SKM-1 treated with dmso at 0.1 percent for 144 hours (cell line): ENCODE measurements around the gene COL5A1.
"Not testable (repeated sequence)": the region's sequence is repeated elsewhere in the genome, so short reads cannot be mapped to it uniquely, and the experiment has no call there.

Experiments
- DNase-seq: peaks from one replicate; lab custom pipeline; 2025; ENCODE audit not compliant: unreplicated experiment; lab: John Stamatoyannopoulos, UW

The COL5A1 gene

DNA sequence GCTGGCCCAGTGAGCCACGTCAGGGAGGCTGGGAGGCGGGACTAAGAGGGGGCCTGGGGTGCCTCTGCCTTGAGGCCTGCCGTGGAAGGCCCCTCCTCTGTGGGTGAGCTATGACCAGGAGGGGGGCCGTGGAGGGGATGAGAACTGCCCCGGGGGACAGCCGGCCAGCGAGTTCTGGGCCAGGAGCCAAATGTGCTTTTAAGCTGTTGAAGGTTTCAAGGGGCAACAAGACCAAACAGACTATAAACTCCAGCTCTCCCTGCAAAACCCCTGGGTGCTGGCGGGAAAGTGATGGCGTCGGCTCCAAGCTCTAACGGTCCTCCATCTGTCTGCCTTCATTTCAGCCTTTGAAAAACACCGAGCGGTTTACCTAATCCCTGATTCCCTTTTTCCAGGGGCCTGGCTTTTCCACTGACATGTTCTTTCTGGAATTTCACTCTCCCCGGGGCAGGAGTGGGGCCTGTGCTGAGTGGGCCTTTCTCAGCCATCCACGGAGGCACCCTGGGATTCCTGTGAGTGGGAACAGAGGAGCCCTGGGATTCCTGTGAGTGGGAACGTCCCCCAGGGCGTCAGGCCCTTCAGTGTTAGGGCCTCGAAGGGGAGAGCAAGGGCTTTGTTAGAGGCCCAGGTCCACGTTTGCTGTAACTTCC lies 65.6 kb downstream of the COL5A1 start:
- DNase-seq = no peak

DNA sequence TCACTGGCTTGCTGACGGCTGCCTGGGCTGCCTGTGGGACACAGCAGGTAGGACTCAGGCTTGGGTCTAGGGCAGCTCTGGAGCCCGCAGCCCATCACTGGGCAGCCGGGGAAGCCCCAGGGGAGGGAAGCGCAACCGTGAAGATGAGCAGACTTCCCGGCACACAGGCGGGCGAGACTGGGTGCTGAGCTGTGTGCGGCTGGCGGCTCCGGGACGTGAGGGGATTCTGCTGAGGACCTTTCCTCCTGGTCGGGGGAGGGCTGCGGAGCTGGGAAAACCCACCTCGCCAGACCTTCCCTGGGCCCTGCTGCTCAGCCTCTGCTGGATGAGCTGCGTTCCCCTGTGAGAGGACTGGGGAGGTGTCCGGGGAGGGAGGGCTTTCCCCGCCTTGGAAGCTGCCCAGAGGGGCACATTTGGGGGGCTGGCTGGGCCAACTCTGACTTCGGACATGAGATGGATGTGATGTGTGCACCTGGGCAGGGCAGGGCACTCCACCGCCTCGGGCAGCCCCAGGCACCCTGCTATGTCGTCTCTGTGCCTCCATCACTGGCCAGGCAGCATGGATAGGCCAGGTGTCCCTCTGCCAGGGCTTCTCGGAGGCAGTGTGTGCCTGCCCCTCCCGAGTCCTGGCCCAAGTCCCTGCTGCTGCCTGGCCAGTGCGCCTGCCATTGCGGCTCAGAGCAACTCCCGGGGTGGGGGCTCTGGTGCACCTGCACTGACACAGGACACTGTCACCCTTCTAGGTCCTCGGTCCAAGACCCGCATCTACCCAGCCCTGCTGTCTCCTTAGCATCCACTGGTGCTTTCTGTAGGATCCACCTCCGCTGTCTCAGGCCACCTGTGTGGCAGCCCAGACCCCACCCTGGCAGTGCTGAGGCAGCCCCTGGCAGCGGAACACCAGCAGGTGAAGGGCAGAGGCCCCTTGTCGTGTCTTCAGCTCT lies 66.4 kb downstream of the COL5A1 start:
- DNase-seq = no peak

DNA sequence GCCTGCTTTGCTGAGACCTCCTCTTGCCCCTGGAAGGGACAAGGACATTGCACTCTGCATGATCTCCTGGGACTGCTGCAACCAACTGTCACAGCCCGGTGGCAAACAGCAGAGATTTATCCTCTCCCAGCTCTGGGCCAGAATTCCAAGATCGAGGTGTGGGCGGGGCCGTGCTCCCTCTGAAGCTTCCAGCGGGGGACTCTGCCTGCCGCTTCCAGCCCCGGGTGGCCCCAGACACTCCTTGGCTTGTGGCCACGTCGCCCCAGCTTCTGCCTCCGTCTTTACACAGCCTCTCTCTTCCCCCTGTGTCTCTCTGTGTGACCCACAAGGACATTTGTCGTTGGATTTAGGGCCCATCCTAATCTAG lies 67.1 kb downstream of the COL5A1 start:
- DNase-seq = no peak

DNA sequence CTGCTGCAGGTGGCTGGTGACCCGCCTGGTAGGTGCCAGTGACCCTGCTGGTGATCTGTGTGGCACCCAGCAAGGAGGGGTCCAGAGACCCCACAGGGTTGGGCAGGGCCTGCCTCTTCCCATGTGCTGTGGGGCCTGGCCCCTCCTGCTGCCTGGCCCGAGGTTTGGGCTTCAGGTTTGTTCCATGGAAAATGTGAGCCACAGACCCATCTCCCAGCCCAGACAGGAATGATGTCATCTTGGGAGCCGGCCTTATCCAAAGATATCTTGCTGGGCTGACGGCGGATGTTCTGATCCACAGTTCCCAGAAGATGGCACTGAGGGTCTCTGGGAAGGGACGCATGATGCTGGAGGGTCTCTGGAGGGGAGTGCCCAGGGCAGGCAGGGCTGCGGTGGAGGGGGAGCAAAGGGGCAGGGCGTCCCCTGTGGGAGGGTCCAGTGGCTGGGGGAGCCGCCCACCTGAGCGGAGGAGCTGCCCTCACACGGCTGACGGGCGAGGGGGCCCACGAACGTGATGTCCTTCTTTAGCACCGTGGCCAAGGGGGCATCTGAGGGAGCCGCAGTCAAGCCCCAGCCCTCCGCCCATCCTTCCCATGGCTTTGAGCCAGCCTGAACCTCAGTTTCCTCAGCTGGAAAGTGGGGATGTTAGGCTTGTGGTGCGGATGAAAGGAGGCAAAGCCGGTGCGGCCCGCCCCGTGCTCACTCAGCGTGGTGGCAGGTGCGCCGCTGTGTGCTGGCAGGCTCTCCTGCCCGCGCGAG lies 68.1 kb downstream of the COL5A1 start:
- DNase-seq = no peak

DNA sequence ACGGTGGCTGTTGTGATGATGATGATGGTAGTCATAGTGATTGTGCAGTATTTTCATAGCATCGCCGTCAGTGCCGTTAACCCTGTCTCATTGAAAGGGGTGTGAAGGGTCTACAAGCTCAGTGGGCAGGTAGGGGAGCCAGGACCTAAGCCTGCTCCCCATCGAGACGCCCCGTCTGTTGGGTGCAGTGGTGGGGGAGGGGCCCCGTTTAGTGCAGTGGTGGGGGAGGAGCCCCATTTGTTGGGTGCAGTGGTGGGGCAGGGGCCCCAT lies 68.6 kb downstream of the COL5A1 start:
- no peak for DNase-seq

DNA sequence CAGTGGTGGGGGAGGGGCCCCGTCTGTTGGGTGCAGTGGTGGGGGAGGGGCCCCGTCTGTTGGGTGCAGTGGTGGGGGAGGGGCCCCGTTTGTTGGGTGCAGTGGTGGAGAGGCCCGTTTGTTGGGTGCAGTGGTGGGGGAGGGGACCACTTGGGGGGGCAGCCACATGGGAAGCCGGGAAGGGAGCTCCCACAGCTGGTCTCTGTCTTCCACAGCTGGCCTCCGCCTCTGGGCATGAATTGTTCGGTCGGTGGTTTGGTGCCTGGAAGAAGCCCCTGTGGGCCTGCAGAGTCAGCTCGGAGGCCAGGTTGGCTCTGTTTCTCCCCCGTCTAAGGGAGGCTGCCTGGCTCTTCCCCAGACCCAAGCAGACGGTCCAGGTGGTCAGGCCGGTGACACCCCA lies 69.3 kb downstream of the COL5A1 start:
- DNase-seq = no peak

DNA sequence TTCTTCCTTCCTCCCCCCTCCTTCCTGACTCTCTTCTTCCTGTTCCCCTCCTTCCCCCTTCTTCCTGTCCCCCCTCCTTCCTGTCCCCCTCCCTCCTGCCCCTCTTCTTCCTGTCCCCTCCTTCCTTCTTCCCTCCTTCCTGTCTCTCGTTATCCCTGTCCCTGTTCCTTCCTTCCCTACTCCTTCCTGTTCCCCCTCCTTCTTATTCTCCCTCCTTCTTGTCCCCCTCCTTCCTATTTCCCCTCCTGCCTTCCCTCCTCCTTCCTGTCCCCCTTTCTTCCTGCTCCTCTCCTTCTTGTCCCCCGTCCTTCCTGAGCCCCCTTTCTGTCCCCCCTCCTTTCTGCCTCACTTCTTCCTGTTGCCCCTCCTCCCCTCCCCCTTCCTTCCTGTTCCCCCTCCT lies 70.6 kb downstream of the COL5A1 start:
- DNase-seq = no peak

DNA sequence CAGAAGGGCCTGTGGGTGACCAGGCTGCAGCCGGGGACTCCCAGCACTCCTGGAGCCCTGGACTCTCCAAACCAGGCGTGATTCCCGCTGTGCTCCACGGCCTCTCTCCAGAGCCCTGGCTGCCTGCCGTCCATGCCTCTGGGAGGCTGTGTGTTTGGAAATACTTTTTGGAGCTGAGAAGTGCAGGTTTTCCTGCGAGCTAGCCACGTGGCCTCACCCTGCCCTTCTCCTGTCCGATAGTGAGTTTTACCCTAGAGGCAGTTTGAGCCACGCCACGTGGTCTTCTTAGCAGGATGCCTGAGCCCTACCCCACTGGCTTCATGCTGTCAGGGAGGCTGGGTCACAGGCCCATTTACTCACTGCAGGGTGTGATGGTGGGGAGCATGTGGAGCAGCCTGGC lies 71.3 kb downstream of the COL5A1 start:
- DNase-seq = no peak

DNA sequence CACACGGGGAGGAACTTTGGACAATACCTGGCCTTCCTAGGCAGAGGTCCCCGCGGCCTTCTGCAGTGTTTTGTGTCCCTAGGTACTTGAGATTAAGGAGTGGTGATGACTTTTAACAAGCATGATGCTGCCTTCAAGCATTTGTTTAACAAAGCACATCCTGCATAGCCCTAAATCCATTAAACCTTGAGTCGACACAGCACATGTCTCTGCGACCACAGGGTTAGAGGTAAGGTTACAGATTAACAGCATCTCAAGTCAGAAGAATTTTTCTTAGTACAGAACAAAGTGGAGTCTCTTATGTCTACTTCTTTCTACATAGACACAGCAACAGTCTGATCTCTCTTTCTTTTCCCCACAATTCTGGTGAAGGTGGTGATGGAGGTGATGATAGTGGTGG lies 73.9 kb downstream of the COL5A1 start:
- DNase-seq = not testable (repeated sequence)

DNA sequence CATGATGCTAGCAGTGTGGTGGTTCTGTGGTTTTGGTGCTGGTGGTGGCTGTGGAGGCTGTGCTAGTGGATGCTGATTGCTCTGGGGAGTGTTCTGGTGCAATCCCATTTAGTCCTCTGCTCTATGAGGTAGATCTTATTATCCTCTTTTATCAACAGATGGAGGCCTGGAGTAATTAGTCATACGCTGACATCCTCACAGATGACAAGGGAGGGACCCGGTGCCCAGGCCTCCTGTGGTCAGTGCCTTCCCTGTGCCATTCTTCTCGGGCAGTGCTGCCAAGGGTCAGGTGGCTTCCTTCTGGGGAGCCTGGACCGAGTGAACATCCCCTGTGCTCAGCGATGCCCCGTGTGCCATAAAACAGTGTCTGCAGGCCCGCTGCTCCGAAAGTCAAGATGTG lies 74.5 kb downstream of the COL5A1 start:
- DNase-seq = no peak

GRCh38 chr9:134717056-134717455 lies 75.5 kb downstream of the COL5A1 start:
- DNase-seq = no peak

- DNase-seq = no peak
Measured at GRCh38 chr9:134717924-134718645, 76.5 kb downstream of the COL5A1 start.

DNA sequence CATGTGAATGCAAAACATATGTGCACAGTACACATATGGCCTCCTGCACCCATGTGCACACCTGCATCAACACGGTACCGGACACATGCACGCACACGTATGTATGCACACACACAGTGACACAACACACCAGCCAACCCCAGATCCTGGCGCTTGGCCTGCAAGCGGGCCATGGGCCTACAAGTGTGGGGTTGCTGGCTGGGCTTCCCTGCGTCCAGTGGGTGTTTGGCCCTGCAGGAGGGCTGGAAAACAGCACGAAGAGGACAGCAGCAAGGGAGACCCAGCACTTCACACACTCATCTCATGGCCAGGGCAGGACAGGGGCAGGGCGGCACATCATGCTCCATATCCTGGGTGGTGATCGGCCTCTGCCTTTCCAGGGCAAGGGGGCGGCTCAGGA lies 77.7 kb downstream of the COL5A1 start:
- DNase-seq = no peak

- DNase-seq = no peak
Measured at GRCh38 chr9:134720136-134720753, 78.6 kb downstream of the COL5A1 start.

DNA sequence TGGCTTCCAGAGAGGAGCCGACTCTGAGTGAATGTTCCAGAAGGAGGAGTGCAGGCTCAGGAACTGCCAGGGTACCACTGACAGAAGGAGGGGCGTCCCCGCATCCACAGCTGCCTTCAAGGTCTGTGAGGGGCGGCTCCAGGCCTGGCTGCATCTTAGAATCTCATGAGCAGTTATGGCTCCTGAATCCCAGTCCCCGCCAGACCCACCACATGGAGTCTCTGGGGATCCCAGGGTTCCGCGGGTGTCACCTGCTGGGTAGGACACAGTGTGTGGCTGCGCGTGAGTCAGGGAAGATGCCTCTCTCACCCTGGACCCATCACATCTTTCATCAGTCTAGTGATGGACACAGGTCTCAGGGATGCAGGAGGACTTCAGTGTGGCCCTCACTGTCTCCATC lies 79.2 kb downstream of the COL5A1 start:
- no peak for DNase-seq

DNA sequence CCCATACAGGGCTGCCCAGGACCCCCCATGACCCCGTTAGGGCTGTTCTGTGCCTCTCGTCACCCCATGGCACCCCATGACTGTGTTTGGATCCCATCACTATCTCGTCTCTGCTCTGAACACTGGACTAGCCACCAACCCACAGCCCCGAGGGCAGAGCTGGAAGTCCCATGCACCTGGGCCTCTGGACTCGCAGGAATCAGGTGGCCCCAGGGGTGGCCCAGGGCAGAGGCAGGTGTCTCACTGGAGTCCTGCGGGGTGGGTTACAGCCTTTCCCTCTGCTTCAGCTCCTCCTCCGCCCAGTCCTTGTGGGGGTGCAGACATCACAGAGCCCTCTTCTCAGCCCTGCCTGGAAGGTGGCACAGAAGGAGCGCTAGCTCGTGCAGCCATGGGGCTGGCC lies 79.7 kb downstream of the COL5A1 start:
- no peak for DNase-seq

GRCh38 chr9:134722120-134722701 lies 80.6 kb downstream of the COL5A1 start:
- DNase-seq = no peak

DNA sequence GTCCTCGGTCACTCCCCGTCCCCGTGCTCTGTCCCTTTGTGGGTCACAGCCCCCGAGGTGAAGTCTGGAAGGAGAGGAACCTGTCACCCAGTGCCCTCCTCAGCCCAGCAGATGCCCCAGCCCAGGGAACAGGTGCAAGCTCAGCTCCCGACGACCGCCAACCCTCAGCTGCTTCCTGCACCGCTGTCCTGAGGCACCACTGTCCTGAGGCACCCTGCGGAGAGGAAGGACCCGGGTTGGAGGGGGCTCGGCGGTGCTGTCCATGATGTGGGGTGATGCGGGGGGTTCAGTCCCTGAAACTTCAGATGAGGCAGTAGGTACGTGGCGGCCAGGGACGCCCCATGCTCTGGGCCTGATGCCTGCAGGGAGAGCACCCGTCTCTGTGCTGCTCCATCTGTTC lies 81.4 kb downstream of the COL5A1 start:
- DNase-seq = no peak

GRCh38 chr9:134723491-134724190 lies 82.0 kb downstream of the COL5A1 start:
- DNase-seq = no peak
